ENCODE results near the gene CNNM2. TPM values are rescaled to one million over a fixed set of nuclear protein-coding genes. Genes with fewer than 3 reads are reported as not detected.

CNNM2 gene
- polyA plus RNA-seq, 1 of the 3 experiments (the other 2 are of a cell fraction), result 4.0 TPM

- H3K4me2 ChIP-seq, result no peak overlapping the region
- H3K79me2 ChIP-seq (ENCODE audit: insufficient read depth), result no peaks in the 10 kb centered on the region
- no peaks in the 10 kb centered on the region for H3K9me3 ChIP-seq
- no peaks in the 10 kb centered on the region for H3F3A ChIP-seq (replicated peaks; ENCODE audit: insufficient read depth)
- no peaks in the 10 kb centered on the region for H3K9me2 ChIP-seq
- no peak overlapping the region for H3K9ac ChIP-seq
- POLR2A ChIA-PET, result no interaction called here
- no peaks in the 10 kb centered on the region for H3K4me1 ChIP-seq (ENCODE audit: control insufficient read depth in 1 of 2, insufficient read depth in 2 of 2, low read depth in 1 of 2, low read length in 1 of 2)
- CTCF ChIA-PET, result no interaction called here
- TF ChIP-seq CHD2 (IDR thresholded peaks at IDR 0.05; ENCODE audit: low read length, partially characterized antibody), result no peak
- TF ChIP-seq RAD21 (IDR thresholded peaks at IDR 0.05; ENCODE audit: low read length), result no peak
- TF ChIP-seq FOXM1 (IDR thresholded peaks at IDR 0.05; ENCODE audit: low read depth), result no peak
- TF ChIP-seq JUND (IDR thresholded peaks at IDR 0.05), result no peak
- TF ChIP-seq TCF12 (IDR thresholded peaks at IDR 0.05), result no peak
- H3K4me3 ChIP-seq (ENCODE audit: low read depth in 2 of 2, low read length in 1 of 2), result no peak overlapping the region
- H3K36me3 ChIP-seq (replicated peaks in 1 of 2; ENCODE audit: control insufficient read depth in 1 of 2, insufficient read depth in 2 of 2, low read length in 1 of 2), result no peaks in the 10 kb centered on the region
- H4K20me1 ChIP-seq (ENCODE audit: insufficient read depth), result no peaks in the 10 kb centered on the region
- no peak overlapping the region for H2AFZ ChIP-seq (ENCODE audit: low read depth)
- H3K27me3 ChIP-seq (ENCODE audit: insufficient read depth), result no peaks in the 10 kb centered on the region
- WGBS (ENCODE audit: low lambda C conversion rate), result 96% methylated on average over 4 of the region's 4 CpGs
- DNase-seq, result no peak
- H3K27ac ChIP-seq (ENCODE audit: low read depth in 2 of 2, low read length in 1 of 2), result no peak overlapping the region
Measured at GRCh38 chr10:102935505-102935904, 17.4 kb downstream of the CNNM2 start.

DNA sequence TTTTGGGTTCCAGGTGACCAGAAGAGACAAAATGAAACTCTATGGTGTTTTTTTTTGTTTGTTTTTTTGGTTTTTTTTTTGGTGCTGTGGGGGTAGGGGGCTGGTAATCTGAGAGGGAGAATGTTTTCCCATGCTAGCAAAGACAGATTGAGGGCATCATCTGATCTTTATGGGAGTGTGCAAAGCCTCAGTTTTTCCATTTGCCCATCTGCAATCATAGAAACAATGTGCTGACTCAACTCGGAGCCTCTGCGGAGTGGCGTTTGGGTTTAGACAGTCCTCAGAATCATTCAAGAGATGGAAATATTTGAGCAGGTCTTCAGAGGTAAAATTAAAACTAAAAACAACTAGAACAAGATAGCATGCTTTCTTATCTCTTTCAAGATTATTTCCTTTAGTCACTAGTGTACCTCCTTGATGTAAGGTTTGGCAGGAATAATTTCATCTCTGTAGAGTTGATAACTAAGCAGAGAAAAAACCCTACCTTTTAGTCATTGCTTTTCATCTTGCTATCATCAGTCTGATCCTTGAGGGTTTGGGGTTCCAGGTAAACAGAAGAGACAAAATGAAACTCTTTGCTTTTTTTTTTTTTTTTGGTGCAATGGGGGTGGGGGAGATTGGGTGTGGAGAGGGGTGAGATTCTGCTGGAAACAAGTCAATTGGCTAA, 18.0 kb downstream of the CNNM2 start:
- no peak overlapping the region for H3K4me3 ChIP-seq (ENCODE audit: low read depth in 2 of 2, low read length in 1 of 2)
- H3K27me3 ChIP-seq (ENCODE audit: insufficient read depth), result no peaks in the 10 kb centered on the region
- no peaks in the 10 kb centered on the region for H3K36me3 ChIP-seq (replicated peaks in 1 of 2; ENCODE audit: control insufficient read depth in 1 of 2, insufficient read depth in 2 of 2, low read length in 1 of 2)
- H2AFZ ChIP-seq (ENCODE audit: low read depth), result no peak overlapping the region
- TF ChIP-seq FOSL2 (IDR thresholded peaks at IDR 0.05; ENCODE audit: borderline replicate concordance, low read depth), result no peak
- TF ChIP-seq MEF2A (IDR thresholded peaks at IDR 0.05; ENCODE audit: borderline replicate concordance, low read depth), result no peak
- no peak for TF ChIP-seq FOXM1 (IDR thresholded peaks at IDR 0.05; ENCODE audit: low read depth)
- TF ChIP-seq, protein P1, sequence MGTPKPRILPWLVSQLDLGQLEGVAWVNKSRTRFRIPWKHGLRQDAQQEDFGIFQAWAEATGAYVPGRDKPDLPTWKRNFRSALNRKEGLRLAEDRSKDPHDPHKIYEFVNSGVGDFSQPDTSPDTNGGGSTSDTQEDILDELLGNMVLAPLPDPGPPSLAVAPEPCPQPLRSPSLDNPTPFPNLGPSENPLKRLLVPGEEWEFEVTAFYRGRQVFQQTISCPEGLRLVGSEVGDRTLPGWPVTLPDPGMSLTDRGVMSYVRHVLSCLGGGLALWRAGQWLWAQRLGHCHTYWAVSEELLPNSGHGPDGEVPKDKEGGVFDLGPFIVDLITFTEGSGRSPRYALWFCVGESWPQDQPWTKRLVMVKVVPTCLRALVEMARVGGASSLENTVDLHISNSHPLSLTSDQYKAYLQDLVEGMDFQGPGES (IDR thresholded peaks at IDR 0.05; ENCODE audit: low read depth, low read length), result no peak
- TF ChIP-seq CHD2 (IDR thresholded peaks at IDR 0.05; ENCODE audit: low read length, partially characterized antibody), result no peak
- TF ChIP-seq FOXJ3 (CRISPR knock-in tag; IDR thresholded peaks at IDR 0.05), result no peak
- no peak for TF ChIP-seq EZH2phosphoT487 (IDR thresholded peaks at IDR 0.05; ENCODE audit: borderline replicate concordance, low read depth)
- TF ChIP-seq TAF1 (IDR thresholded peaks at IDR 0.05; ENCODE audit: borderline replicate concordance, low read depth, low read length), result no peak
- TF ChIP-seq JUND (IDR thresholded peaks at IDR 0.05), result no peak
- no peak for TF ChIP-seq GABPA (IDR thresholded peaks at IDR 0.05; ENCODE audit: low read depth)
- TF ChIP-seq, protein P2, sequence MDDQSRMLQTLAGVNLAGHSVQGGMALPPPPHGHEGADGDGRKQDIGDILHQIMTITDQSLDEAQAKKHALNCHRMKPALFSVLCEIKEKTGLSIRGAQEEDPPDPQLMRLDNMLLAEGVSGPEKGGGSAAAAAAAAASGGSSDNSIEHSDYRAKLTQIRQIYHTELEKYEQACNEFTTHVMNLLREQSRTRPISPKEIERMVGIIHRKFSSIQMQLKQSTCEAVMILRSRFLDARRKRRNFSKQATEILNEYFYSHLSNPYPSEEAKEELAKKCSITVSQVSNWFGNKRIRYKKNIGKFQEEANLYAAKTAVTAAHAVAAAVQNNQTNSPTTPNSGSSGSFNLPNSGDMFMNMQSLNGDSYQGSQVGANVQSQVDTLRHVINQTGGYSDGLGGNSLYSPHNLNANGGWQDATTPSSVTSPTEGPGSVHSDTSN (IDR thresholded peaks at IDR 0.05), result no peak
- TF ChIP-seq RCOR1 (IDR thresholded peaks at IDR 0.05; ENCODE audit: low read length), result no peak
- no peak for TF ChIP-seq USF2 (IDR thresholded peaks at IDR 0.05; ENCODE audit: borderline replicate concordance, low read depth, low read length)
- TF ChIP-seq NRF1 (IDR thresholded peaks at IDR 0.05; ENCODE audit: low read depth, low read length), result no peak
- TF ChIP-seq EP300 (IDR thresholded peaks at IDR 0.05; ENCODE audit: borderline replicate concordance in 1 of 2, low read depth in 1 of 2, low read length in 1 of 2), result no peak
- no peak for TF ChIP-seq TEAD4 (IDR thresholded peaks at IDR 0.05; ENCODE audit: borderline replicate concordance, insufficient read depth)
- no peak for TF ChIP-seq TCF12 (IDR thresholded peaks at IDR 0.05)
- no peak for TF ChIP-seq RFX5 (IDR thresholded peaks at IDR 0.05; ENCODE audit: low read length)
- TF ChIP-seq ZBTB33 (IDR thresholded peaks at IDR 0.05; ENCODE audit: borderline replicate concordance, low read depth), result no peak
- TF ChIP-seq SMC3 (IDR thresholded peaks at IDR 0.05; ENCODE audit: low read depth, low read length), result no peak
- H3K4me2 ChIP-seq, result no peak overlapping the region
- no peaks in the 10 kb centered on the region for H3F3A ChIP-seq (replicated peaks; ENCODE audit: insufficient read depth)
- H3K4me1 ChIP-seq (ENCODE audit: control insufficient read depth in 1 of 2, insufficient read depth in 2 of 2, low read depth in 1 of 2, low read length in 1 of 2), result no peaks in the 10 kb centered on the region
- ChIA-PET CTCF (no interaction called here), POLR2A (no interaction called here)
- H3K27ac ChIP-seq (ENCODE audit: low read depth in 2 of 2, low read length in 1 of 2), result no peak overlapping the region
- no peaks in the 10 kb centered on the region for H3K9me3 ChIP-seq
- no peaks in the 10 kb centered on the region for H4K20me1 ChIP-seq (ENCODE audit: insufficient read depth)
- H3K9me2 ChIP-seq, result no peaks in the 10 kb centered on the region
- no peak overlapping the region for H3K9ac ChIP-seq
- no peak for DNase-seq
- H3K79me2 ChIP-seq (ENCODE audit: insufficient read depth), result no peaks in the 10 kb centered on the region
- WGBS (ENCODE audit: low lambda C conversion rate), result 100% methylated on average over 3 of the region's 3 CpGs

All from SK-N-SH (cell line).